AG09309 (cell line): ENCODE data around the gene HECTD4.
"Not testable (repeated sequence)": the region's sequence is repeated elsewhere in the genome, so short reads cannot be mapped to it uniquely, and the experiment has no call there.

Source experiments
- DNase-seq: peaks from one replicate; pipeline ENCODE4 v3.0.0-alpha.2; 2010; ENCODE audit warnings: low read depth
- H3K4me3 ChIP-seq: 2 replicates; pipeline ENCODE4 v1.5.1; 2011; ENCODE audit warnings: mild to moderate bottlenecking, low read depth, low read length, moderate library complexity; ENCODE audit not compliant: control insufficient read depth
- CTCF ChIP-seq: IDR thresholded peaks from 2 replicates; pipeline ENCODE4 v1.5.1; 2011; ENCODE audit warnings: mild to moderate bottlenecking, low read depth, low read length, inconsistent platforms; ENCODE audit not compliant: insufficient read depth, control insufficient read depth; ENCODE audit errors: missing control alignments

Gene HECTD4

DNA sequence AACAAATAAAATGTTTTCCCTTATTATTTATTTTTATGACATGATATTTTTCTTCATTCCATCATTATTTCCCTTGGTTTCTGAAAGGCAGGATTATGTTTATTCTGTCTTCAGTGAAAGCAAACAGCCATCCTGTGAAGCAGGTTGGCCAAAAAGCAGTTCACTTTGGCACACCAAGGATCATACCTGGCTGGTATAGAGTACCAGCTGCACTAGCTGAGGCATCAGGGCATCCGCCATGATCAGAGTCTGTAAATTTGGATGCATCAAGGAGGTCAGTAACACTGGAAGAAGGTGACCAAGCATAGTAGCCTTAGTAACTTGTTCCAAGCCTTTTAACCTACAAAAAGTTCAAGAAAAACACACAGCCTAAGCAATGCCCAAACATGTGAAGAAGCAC, 123.3 kb downstream of the HECTD4 start:
- DNase-seq = no peak
- H3K4me3 ChIP-seq = no peak overlapping the region
- TF ChIP-seq CTCF = no peak

DNA sequence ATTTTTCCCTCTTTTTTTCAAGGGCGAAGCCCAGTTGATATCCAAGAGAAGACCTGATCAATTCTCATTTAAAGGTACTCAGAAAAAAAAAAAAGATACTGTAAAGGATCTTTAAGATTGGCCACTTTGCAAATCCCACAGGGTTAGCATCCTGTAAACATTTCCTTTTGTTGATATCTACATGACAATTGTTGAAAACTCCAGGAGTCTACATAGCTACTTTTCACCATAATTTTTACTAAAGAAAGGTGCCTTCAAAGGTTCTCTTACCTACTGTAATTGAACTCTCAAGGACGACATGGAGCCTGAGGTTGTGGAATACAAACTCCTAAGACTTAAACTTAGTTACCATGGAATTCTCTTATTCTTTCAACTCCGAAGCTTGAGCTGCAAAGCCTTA, 125.5 kb downstream of the HECTD4 start:
- DNase-seq = no peak
- H3K4me3 ChIP-seq = no peak overlapping the region
- no peak for TF ChIP-seq CTCF

GRCh38 chr12:112252184-112252583, 130.0 kb downstream of the HECTD4 start:
- no peak for DNase-seq
- no peak for TF ChIP-seq CTCF
- H3K4me3 ChIP-seq = no peak overlapping the region

DNA sequence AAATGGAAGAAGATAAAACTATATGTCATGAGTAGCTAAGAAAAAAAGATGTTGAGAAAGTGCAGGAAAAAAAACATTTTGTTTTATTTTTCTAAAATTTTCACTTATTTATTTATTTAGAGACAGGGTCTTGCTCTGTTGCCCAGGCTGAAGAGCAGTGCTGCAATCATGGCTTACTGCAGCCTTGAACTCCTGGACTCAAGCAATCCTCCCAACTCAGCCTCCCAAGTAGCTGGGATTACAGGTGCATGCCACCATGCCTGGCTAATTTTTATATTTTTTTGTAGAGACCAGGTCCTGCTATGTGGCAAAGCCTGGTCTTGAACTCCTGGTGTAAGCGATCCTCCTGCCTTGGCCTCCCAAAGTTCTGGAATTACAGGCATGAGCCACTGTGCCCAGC, 137.3 kb downstream of the HECTD4 start:
- not testable (repeated sequence) for H3K4me3 ChIP-seq, DNase-seq

- no peak for DNase-seq
- no peak overlapping the region for H3K4me3 ChIP-seq
- TF ChIP-seq CTCF = no peak
Observed at GRCh38 chr12:112243255-112244110, 138.7 kb downstream of the HECTD4 start.

DNA sequence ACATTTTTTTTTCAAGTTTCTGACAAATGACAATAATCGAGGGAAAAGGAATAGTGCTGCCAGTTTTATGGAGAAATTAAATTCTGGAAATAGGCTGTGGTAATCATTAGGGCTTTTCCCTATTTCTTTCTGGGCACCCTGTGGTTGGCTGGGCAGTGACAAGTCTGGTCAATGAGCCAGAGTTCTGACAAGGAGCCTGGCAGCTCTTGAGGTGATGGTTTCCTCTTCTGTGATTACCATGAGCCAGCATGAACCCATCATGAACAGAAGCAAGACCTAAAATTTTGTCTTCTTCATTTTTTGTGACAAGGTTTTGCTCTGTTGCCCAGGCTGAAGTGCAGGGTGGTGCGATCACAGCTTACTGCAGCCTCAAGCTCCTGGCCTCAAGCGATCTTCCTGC, 141.1 kb downstream of the HECTD4 start:
- no peak overlapping the region for H3K4me3 ChIP-seq
- no peak for DNase-seq
- no peak for TF ChIP-seq CTCF

DNA sequence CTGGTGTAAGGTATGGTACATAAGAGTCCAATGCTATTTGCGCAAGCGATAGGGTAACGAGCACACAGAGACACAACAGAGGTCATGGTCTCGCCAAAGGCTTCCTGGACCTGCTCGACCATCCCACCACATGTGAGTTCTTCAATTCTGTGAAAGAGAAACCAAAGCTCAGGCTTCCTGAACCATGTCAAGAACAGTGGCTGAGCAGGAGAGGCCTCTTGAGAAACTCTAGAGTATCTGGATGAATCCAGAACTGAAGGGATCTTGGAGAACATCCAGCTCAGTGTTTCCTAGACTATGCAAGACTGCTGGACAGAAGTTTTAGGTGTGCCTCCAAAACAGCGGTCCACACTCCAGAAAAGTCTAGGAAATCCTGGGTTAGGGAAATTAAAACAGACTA, 142.3 kb downstream of the HECTD4 start:
- DNase-seq = no peak
- no peak overlapping the region for H3K4me3 ChIP-seq
- no peak for TF ChIP-seq CTCF
